HG03159 (cell line): Measurements from ENCODE around the gene SCUBE1.
"Not testable (repeated sequence)": the region's sequence is repeated elsewhere in the genome, so short reads cannot be mapped to it uniquely, and the experiment has no call there.

ENCODE experiments used
- ATAC-seq: cut with Tn5 transposase; IDR thresholded peaks from one replicate; pipeline ENCODE4 v1.9.1; 2021; ENCODE audit warnings: mild to moderate bottlenecking, moderate library complexity; ENCODE audit not compliant: unreplicated experiment

SCUBE1 gene

DNA sequence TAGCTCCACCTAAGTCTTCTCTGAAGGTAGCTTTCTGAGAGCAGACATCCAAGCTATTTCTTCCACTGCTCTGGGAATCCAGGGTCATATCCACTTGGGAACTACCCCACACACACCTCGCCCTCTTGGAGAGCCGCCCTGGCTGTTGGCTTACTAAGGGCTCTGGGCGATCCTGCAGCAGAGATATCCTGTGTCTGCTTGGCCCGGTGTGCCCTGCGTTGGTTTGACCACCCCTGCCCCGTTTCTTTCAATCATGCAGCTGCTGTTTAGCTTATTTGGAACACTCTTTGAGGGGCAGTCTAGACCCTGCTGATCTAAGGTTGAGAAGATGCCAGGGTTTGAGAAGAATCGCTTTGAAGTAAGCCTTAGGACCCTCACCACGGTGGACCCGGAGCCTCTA, 17.4 kb upstream of the SCUBE1 start:
- no peak for ATAC-seq

DNA sequence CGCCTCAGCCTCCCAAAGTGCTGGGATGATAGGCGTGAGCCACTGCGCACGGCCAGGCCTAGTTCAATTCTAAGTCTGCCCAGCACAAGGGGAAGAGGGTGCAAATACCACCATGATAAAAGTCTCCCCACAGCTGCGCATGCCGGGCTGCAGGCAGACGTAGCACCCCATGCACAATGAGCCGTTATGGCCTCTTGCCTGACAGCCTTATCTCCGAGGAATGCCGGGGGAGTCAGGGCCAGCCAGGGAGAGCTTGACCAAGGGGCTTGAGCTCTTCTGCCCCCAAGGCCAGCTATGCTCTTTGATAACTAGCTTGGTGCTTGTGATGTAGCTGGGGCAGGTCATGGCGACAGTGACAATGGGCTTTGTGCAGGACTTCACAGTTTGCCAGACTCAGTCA, 13.7 kb upstream of the SCUBE1 start:
- no peak for ATAC-seq

- ATAC-seq, result not testable (repeated sequence)
Observed at GRCh38 chr22:43355688-43356087, 12.5 kb upstream of the SCUBE1 start.

- no peak for ATAC-seq
Observed at GRCh38 chr22:43351966-43352345, 8.8 kb upstream of the SCUBE1 start.

GRCh38 chr22:43349636-43350035, 6.5 kb upstream of the SCUBE1 start:
- no peak for ATAC-seq

DNA sequence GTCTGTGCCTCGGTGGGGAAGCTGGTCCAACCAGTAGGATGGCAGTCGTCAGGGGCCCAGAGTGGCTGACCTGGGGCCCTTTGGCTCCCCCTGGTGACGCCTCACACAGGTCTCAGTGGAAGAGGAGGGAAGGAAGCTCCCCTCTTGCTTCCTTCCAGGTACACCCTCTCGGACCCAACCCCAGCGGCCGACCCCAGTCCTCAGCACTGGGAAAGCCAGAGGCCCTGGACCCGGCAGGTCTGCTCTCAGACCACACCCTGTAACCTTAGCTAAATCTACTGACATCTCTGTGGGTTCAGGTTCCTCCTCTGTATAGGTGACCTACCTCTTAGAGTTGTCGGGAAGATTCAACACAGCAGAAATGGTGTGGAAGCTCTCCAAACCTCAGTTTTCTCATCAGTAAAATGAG, 3.4 kb upstream of the SCUBE1 start:
- ATAC-seq, result no peak

DNA sequence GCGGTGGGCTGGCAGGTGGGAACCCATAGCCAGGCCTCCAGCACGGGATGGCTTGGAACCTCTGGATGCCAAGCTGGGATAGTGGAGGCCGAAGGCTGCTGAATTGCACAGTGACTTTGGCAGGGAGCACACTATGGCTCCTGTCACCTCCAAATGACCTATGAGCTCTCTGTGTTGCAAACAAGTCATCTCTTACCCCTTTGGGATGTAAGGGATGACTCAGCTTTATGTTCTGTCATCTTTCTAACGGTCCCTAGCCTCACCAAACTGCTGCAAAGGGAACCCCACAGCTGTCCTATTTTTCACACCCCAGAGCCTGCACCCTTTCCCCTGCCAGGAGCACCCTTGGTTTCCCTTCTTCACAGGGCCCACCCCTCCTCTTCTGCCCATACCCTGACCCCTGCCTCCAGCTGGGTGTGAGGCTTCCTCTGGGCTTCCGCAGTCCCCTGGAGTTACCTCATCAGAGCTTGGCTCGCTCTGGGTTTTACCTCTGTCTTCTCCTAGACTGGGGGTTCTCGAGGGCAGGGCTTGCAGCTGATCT, 2.7 kb upstream of the SCUBE1 start:
- no peak for ATAC-seq

- no peak for ATAC-seq
Observed at GRCh38 chr22:43345356-43345755, 2.2 kb upstream of the SCUBE1 start.

GRCh38 chr22:43344520-43344787, 1.3 kb upstream of the SCUBE1 start:
- ATAC-seq, result no peak

- no peak for ATAC-seq
Observed at GRCh38 chr22:43343670-43344519, 723 bp upstream of the SCUBE1 start.

DNA sequence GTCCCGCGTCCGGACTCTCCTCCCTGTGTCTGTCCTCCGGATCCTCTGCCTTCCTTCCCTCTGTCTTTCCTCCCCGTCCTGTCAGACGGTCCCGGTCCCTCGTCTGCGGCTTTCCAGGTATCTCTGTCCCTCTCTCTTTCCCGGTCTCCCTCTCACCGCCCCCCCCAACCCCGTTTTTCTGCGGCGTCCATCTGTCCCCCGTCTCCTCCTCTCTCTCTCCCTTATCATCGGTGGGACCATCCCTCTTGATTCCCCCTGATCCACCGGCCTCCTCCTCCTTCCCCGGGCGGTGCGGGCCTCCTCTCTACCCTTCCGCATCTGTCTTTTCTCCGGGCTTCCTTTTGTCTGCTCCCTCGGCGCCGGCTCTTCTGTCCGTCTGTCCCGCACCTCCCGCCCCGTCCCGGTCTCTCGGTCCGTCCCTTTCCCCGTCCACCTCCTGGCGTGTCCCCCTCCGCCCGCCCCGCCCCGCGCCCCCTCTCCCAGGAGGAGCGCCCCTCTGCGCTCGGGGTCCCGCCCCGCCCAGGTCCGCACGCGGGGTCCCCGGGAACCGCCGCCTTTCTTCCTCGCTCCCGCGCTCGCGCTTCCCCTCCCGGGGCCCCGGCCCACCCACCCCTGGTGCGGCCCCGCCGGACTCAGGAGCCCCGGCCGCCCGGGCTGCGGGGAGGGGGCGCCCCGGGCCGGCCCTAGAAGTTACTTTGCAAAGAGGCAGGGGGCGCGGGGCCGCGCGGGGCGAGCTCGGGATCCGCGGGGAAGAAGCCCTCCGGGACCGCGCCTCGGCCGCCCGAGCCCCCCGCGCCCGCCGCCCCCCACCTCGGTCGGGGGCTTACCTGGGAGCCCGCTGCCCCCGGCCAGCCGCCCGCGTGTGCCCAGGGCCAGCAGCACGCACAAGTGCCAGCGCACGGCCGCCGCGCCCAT, 568 bp downstream of the SCUBE1 start:
- no peak for ATAC-seq

DNA sequence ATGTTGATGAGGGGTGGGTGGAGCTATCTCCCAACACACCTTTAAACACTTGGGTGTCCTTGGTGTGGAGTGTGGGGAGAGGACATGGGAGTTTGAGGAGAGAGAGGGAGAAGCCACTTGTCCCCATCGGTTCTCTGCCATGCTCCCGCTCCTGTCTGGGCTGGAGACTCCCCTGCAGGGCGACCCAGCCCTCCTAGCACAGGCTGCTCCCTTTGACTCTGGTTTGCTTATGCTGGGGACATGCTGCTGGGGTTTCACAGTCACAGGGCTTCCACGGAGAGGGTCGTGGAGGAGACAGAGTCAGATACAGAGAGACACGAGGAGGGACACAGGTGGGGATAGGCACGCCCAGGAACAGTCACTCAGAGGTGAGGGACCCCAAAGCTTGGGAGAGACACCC, 1.6 kb downstream of the SCUBE1 start:
- no peak for ATAC-seq

DNA sequence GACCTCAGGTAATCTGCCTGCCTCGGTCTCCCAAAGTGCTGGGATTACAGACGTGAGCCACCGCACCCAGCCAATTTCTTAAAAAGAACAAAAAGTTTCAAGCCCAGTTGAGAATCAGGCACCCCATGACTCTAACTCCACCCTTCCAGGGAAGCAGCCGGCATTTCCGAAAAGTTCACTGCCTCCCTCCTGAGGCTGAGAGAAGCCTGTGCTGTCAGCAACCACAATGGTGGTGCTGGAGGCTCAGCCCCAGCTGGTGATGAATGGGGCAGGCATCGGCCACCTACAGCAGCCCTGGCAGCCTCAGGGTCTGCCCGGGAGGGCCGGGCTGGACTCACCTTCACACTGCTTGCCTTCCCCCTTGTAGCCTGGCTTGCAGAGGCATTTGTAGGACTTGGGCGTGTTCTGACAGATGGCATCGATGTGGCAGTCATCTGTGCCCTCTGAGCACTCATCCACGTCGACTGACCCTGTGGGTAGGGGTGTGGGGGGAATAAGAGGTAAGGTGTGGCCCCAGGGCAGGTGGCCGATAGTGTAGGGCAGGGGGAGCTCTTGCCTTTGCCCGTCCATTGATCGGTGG, 4.3 kb downstream of the SCUBE1 start:
- no peak for ATAC-seq

DNA sequence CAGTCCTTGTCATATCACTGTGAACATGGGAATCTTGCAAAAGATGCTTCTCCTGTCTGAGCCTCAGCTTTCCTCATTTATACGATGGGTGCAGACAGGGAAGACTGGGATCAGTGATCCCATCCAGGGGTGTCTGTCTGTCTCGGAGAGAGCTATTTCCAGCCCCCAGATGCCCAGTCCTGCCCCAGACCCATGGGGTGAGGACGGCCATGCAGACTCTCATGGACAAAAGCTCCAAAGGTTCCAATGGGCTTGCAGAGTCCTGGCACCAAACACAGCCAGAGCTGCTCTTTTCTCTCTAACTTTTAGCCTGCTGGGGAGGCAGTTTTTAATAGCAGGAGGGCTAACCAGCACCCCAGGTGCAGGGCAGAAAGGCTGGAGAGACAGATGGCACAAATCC, 5.2 kb downstream of the SCUBE1 start:
- no peak for ATAC-seq

DNA sequence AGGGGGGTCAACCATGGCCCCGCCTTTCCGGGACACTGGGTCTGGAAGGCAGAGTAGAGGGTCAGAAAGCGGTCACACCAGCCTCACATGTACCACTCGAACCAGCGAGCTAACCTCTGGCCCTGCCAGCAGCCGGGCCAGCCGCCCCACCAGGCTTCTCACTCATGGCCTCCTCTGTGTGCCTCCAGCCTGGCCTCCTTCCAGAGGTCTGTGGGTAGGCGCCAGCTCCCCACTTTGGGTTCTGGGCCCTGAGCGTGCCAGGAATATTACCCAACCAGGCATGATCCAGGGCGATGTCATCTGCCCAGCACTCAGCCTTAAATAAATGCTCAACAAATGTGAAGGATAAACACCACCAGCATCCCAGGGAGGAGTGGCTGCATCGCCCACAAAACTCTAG, 5.8 kb downstream of the SCUBE1 start:
- no peak for ATAC-seq

DNA sequence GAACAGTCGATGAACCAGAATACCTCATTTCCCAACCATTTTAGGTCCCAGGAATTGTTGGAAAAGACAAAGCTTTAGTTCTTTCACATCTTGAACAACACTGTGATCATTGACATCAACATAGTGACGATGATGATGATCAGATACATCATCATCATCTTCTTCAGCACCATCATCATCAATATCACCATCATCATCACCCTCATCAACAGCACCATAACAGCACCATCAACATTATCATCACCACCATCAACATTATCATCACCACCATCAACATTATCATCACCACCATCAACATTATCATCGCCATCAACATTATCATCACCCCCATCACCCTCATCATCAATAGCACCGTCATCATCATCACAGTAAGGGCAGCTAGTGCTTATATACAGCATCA, 8.8 kb downstream of the SCUBE1 start:
- ATAC-seq, result no peak

GRCh38 chr22:43333978-43334377, 9.2 kb downstream of the SCUBE1 start:
- ATAC-seq, result no peak

DNA sequence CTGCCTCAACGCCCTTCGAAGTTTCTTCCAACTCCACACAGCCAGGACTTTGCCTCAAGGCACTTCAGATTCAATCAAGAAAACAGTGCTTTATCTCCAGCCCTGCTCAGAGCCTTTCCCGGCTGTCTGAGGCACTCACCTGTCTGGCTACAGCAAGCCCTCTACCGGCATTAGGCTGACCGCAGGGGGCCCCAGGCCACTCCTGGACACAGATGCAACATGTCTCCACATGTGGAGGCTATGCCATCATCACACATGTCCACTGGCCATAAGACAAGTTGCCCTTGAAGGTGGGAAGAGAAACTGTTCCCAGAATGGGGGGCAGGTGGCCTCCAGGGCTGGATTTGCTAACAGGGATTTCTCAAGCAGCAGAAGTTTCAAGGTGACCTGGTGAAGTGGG, 10.0 kb downstream of the SCUBE1 start:
- ATAC-seq, result no peak

GRCh38 chr22:43331698-43332097, 11.5 kb downstream of the SCUBE1 start:
- ATAC-seq, result no peak

DNA sequence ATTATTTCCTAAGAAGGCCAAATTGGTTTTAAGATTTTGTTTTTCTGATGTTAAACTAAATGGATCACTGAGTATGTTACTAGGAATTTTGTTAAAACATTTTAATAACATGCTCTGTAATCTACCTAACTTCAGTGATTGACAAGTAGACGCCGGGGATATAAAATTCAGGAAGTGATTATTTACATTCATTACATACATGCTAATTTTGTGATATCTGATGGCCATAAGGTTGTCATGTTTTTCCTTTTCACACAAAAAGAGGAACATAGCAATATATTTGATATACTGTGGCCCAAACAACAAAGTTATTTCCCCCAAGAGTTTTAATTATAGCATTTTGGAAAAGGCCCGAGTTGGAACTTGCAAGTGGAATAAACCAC, 12.1 kb downstream of the SCUBE1 start:
- ATAC-seq, result no peak

GRCh38 chr22:43330178-43331068, 12.7 kb downstream of the SCUBE1 start:
- ATAC-seq, result no peak
